OCI-LY7 (cell line): Measurements from ENCODE around the gene MAEA.

Source experiments
- EZH2phosphoT487 ChIP-seq: fragments of 200-600 bp; sonication (generic); IDR thresholded peaks from 2 replicates; pipeline ENCODE4 v1.6.1; 2018; ENCODE audit warnings: low read depth, borderline replicate concordance, mild to moderate bottlenecking, mixed run types, antibody characterized with exemption, low read length, moderate library complexity, mixed read lengths
- TF ChIP-seq, protein P1 (sequence below): fragments of 200-600 bp; sonication (generic); conservative IDR thresholded peaks from 2 replicates; pipeline ENCODE4 v1.5.1; 2014; ENCODE audit warnings: mild to moderate bottlenecking, antibody characterized with exemption, low read length, moderate library complexity, mixed read lengths

DNA sequence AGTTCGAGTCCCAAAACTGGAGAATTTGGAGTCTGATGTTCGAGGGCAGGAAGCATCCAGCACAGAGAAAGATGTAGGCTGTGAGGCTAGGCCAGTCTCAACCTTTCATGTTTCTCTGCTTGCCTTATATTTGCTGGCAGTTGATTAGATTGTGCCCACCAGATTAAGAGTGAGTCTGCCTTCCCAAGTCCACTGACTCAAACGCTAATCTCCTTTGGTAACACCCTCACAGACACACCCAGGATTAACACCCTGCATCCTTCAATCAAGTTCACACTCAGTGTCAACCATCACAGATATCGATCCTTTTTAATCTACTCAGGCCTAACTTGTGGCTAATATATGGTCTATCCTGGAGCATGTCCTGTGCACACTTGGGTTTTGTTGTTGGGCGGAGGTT lies 18.0 kb upstream of the MAEA start:
- TF ChIP-seq, protein P1, sequence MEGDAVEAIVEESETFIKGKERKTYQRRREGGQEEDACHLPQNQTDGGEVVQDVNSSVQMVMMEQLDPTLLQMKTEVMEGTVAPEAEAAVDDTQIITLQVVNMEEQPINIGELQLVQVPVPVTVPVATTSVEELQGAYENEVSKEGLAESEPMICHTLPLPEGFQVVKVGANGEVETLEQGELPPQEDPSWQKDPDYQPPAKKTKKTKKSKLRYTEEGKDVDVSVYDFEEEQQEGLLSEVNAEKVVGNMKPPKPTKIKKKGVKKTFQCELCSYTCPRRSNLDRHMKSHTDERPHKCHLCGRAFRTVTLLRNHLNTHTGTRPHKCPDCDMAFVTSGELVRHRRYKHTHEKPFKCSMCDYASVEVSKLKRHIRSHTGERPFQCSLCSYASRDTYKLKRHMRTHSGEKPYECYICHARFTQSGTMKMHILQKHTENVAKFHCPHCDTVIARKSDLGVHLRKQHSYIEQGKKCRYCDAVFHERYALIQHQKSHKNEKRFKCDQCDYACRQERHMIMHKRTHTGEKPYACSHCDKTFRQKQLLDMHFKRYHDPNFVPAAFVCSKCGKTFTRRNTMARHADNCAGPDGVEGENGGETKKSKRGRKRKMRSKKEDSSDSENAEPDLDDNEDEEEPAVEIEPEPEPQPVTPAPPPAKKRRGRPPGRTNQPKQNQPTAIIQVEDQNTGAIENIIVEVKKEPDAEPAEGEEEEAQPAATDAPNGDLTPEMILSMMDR, result no peak
- no peak for TF ChIP-seq EZH2phosphoT487
